Pons (tissue), 1 donor: ENCODE measurements around the gene ACHE.
"Not testable (repeated sequence)": the region's sequence is repeated elsewhere in the genome, so short reads cannot be mapped to it uniquely, and the experiment has no call there.

Experiments
- DNase-seq: peaks from one replicate; pipeline ENCODE4 v3.0.0-alpha.2; 2016; ENCODE audit warnings: low spot score

The ACHE gene

GRCh38 chr7:100861616-100861985 is 34.1 kb downstream of the ACHE start:
- no peak for DNase-seq

GRCh38 chr7:100860702-100861615 is 34.7 kb downstream of the ACHE start:
- DNase-seq: no peak

- DNase-seq: no peak
Measured at GRCh38 chr7:100859856-100860255, 35.8 kb downstream of the ACHE start.

GRCh38 chr7:100856871-100857282 is 38.8 kb downstream of the ACHE start:
- no peak for DNase-seq

GRCh38 chr7:100855515-100855914 is 40.2 kb downstream of the ACHE start:
- no peak for DNase-seq

GRCh38 chr7:100854899-100855298 is 40.8 kb downstream of the ACHE start:
- not testable (repeated sequence) for DNase-seq

- no peak for DNase-seq
Measured at GRCh38 chr7:100854146-100854895, 41.4 kb downstream of the ACHE start.

- peak; percentile 78 for DNase-seq
Measured at GRCh38 chr7:100852048-100852872, 43.4 kb downstream of the ACHE start, which contains the start of gene SLC12A9. Gene SLC12A9 (plus strand): TSS chr7:100852713. CDS start chr7:100854198, 1,485 bp downstream.

- DNase-seq: no peak
Measured at GRCh38 chr7:100847360-100847759, 48.3 kb downstream of the ACHE start.

- no peak for DNase-seq
Measured at GRCh38 chr7:100840470-100841100, 55.1 kb downstream of the ACHE start.
